Measurements from ENCODE around the gene CAMTA1. TPM values are rescaled to one million over a fixed set of nuclear protein-coding genes. Genes with fewer than 3 reads are reported as not detected.

Gene CAMTA1
- total and polyA plus RNA-seq, 9 of the 15 experiments (the other 6 are each of a cell fraction or from before 2014, with no cell fraction given) = 43.9 to 161 (median 65.9) TPM

DNA sequence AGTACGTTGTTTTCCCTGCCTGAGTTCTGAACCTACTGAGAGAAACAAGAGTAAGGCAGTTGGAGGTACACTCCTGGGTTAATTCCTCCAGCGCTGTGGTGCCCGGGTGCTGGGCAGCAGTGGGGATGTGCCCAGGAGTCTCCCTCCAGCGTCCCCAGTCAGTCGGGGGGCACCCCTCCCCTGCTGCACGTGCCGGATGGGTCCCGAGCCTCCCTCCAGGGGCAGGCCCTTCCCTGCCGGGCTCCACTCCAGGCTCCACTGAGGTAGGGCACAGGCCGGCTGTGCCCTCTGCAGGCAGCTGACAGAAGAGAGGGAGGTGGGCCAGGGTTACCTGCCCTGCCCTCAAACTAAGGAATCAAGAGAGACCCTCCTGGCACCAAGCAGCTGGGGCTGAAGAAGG is 747.8 kb downstream of the CAMTA1 start (continued):
- TF ChIP-seq ZNF165 (CRISPR knock-in tag; IDR thresholded peaks at IDR 0.05; ENCODE audit: borderline replicate concordance) (no peak), ZNF75A (CRISPR knock-in tag; IDR thresholded peaks at IDR 0.05) (no peak), LCOR (CRISPR knock-in tag; IDR thresholded peaks at IDR 0.05) (no peak)

DNA sequence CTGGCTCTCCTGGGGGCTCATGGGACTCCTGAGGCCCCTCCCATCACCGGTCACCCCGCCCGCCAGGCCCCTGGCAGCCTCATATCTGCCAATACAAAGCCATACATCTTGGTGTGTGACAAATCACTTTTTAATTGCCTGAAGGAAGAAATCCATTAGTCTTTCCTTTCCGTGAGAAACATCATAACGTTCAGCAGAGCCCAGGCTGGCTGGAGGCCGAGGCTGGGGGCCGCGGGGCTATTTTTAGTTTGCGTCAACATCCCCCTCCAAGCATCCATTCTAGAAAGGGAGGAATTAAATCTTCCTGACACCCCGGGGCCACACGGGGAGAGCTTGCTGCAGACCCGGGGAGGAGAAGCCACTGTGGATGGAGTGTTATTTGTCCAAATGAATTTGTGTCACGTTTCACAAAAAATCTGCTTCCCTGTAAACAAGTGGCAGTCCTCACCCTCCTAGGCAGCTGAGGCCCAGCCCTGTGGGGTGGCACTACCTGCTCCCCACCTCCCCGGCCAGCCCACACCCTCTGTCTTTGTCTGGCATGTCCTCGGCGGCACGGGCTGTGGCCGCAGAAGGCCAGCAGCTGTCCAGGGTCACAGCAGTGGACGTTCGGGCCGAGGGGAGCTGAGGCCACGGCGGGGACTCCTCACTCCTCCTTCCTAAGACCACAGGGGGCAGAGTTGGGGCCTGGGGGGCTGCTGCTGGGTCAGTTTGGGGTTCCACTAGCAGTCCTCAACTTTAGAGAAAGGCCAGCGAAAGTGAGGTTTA is 749.0 kb downstream of the CAMTA1 start:
- H3K79me2 ChIP-seq (ENCODE audit: control insufficient read depth, insufficient read depth, low read length) = no peaks in the 10 kb centered on the region
- no peak overlapping the region for H3K27ac ChIP-seq (ENCODE audit: extremely low read depth, low read depth, low read length)
- under 1% methylated on average over 24 of the region's 24 CpGs for WGBS (ENCODE audit: insufficient coverage, low coverage, missing lambda C conversion rate)
- TF ChIP-seq, protein P1, sequence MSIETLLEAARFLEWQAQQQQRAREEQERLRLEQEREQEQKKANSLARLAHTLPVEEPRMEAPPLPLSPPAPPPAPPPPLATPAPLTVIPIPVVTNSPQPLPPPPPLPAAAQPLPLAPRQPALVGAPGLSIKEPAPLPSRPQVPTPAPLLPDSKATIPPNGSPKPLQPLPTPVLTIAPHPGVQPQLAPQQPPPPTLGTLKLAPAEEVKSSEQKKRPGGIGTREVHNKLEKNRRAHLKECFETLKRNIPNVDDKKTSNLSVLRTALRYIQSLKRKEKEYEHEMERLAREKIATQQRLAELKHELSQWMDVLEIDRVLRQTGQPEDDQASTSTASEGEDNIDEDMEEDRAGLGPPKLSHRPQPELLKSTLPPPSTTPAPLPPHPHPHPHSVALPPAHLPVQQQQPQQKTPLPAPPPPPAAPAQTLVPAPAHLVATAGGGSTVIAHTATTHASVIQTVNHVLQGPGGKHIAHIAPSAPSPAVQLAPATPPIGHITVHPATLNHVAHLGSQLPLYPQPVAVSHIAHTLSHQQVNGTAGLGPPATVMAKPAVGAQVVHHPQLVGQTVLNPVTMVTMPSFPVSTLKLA (conservative IDR thresholded peaks at IDR 0.05) = no peak
- no peak for TF ChIP-seq C11orf30 (IDR thresholded peaks at IDR 0.05; ENCODE audit: low read depth)
- peaks cover 41 to 66% of the 10 kb centered on the region in 2 experiments for H3K27me3 ChIP-seq (ENCODE audit: control insufficient read depth in 2 of 2, insufficient read depth in 2 of 2, low read length in 2 of 2)
- no peak overlapping the region for H3K4me3 ChIP-seq
- H3K4me2 ChIP-seq (ENCODE audit: insufficient read depth, low read length) = no peak overlapping the region
- H3K4me1 ChIP-seq (replicated peaks in 1 of 2; ENCODE audit: control insufficient read depth in 2 of 2, insufficient read depth in 2 of 2, low read length in 2 of 2) = peaks cover 0 to 12% of the 10 kb centered on the region in 2 experiments; a peak in 2 of 5 replicates
- peaks cover 3% of the 10 kb centered on the region for H3K9me1 ChIP-seq (ENCODE audit: control insufficient read depth, insufficient read depth, low read length)
- no peak for ATAC-seq
- H3K9ac ChIP-seq (ENCODE audit: insufficient read depth in 1 of 2, low read depth in 2 of 2, low read length in 2 of 2) = no peak overlapping the region
- in situ Hi-C loops (cut with MboI) (no loop called here), intact Hi-C loops (cut with micrococcal nuclease) (no loop called here)
- POLR2A ChIA-PET = interaction anchor here (1.4 kb wide), 1 partner anchor 19 kb away, joined by 3 read pairs; no protein-coding TSS in a partner anchor
- CTCF ChIA-PET (ENCODE audit: low intra/inter-chr PET ratio) = no interaction called here
- H2AFZ ChIP-seq (ENCODE audit: low read depth, low read length) = no peak overlapping the region
- no TSS peak for BruUV-seq (replicated peaks)
- no peak for FAIRE-seq
- no peaks in the 10 kb centered on the region for H3K36me3 ChIP-seq (ENCODE audit: control insufficient read depth, insufficient read depth, low read length)
- DNase-seq (ENCODE audit: extremely low read depth in 1 of 4, low spot score in 3 of 4) = no peak
- H4K20me1 ChIP-seq (replicated peaks; ENCODE audit: control insufficient read depth, insufficient read depth, low read length) = peaks cover 3% of the 10 kb centered on the region; the same call in 1 of the 2 replicates
- no peaks in the 10 kb centered on the region for H3K9me3 ChIP-seq (replicated peaks; ENCODE audit: control insufficient read depth, insufficient read depth, low read depth, low read length)
